ENCODE measurements around the gene PALM.

- TF ChIP-seq CHD2 (IDR thresholded peaks at IDR 0.05; ENCODE audit: borderline replicate concordance, low read depth, low read length) (no peak), CTCF (IDR thresholded peaks at IDR 0.05 in 2 of 3, conservative IDR thresholded peaks at IDR 0.05 in 1 of 3; ENCODE audit: control insufficient read depth in 2 of 3, extremely low read depth in 1 of 3, insufficient read depth in 1 of 3, low read depth in 3 of 3, low read length in 3 of 3) (no peak), RFX5 (IDR thresholded peaks at IDR 0.05; ENCODE audit: low read depth, low read length) (no peak), HDAC2 (IDR thresholded peaks at IDR 0.05) (no peak), EP300 (IDR thresholded peaks at IDR 0.05; ENCODE audit: borderline replicate concordance in 1 of 2, control insufficient read depth in 1 of 2, low read depth in 2 of 2, low read length in 2 of 2) (no peak), ZNF274 (IDR thresholded peaks at IDR 0.05; ENCODE audit: insufficient read depth, insufficient read length) (no peak), BHLHE40 (IDR thresholded peaks at IDR 0.05; ENCODE audit: borderline replicate concordance in 1 of 2, low read depth in 2 of 2, low read length in 1 of 2) (no peak), ZSCAN29 (IDR thresholded peaks at IDR 0.05) (no peak), ATF2 (IDR thresholded peaks at IDR 0.05; ENCODE audit: low read length) (no peak), HDAC6 (IDR thresholded peaks at IDR 0.05; ENCODE audit: unreplicated experiment) (no peak)
Measured at GRCh38 chr19:795691-796581, 87.2 kb downstream of the PALM start.
